PC-3 (cell line): Measurements from ENCODE around the gene MBD6. TPM values are rescaled to one million over a fixed set of nuclear protein-coding genes. Genes with fewer than 3 reads are reported as not detected.

ENCODE experiments used
- ATAC-seq: fragments of 200-7000 bp; cut with Tn5 transposase; 2 replicates; pipeline ENCODE4 v1.9.1; 2020; ENCODE audit warnings: mild to moderate bottlenecking, moderate library complexity
- BruUV-seq: library from RNA; stranded (reverse); fragments of 400-500 nt; replicated peaks from 2 replicates; lab custom pipeline; 2021; lab: Mats Ljungman, UMichigan
- CTCF ChIA-PET: fragments of 300-600 bp; sonication (Branson Sonifier 250); formaldehyde crosslinking; loops from one replicate; lab custom pipeline; 2022; ENCODE audit warnings: antibody characterized with exemption; lab: Charles Lee
- POLR2A ChIA-PET: fragments of 300-600 bp; sonication (Branson Sonifier 250); formaldehyde crosslinking; loops from one replicate; lab custom pipeline; 2022; ENCODE audit warnings: antibody characterized with exemption; ENCODE audit not compliant: unreplicated experiment; lab: Charles Lee
- DNase-seq: peaks from one replicate; pipeline ENCODE4 v3.0.0-alpha.2; 2015
- H2AFZ ChIP-seq: fragments of 300-600 bp; sonication (generic); 2 replicates; pipeline ENCODE4 v1.6.0; 2016; ENCODE audit warnings: antibody characterized with exemption, low read length
- H3F3A ChIP-seq: fragments of 300-600 bp; sonication (generic); one replicate; pipeline ENCODE4 v1.6.0; 2017; ENCODE audit warnings: antibody characterized with exemption, low read length, control low read depth, mild to moderate bottlenecking; ENCODE audit not compliant: unreplicated experiment
- H3K27ac ChIP-seq: fragments of 300-600 bp; sonication (generic); 2 replicates; pipeline ENCODE4 v1.5.1; 2016; ENCODE audit warnings: mild to moderate bottlenecking, low read length
- H3K27me3 ChIP-seq: fragments of 300-600 bp; sonication (generic); 2 replicates; pipeline ENCODE4 v1.6.1; 2016; ENCODE audit warnings: low read length, mixed read lengths
- H3K36me3 ChIP-seq: fragments of 300-600 bp; sonication (generic); 2 replicates; pipeline ENCODE4 v1.6.1; 2016; ENCODE audit warnings: low read depth, mixed run types, low read length, mixed read lengths
- H3K4me1 ChIP-seq: fragments of 300-600 bp; sonication (generic); 2 replicates; pipeline ENCODE4 v1.5.1; 2016; ENCODE audit warnings: low read length; ENCODE audit not compliant: insufficient read depth
- H3K4me2 ChIP-seq: fragments of 300-600 bp; sonication (generic); 2 replicates; pipeline ENCODE4 v1.6.0; 2016; ENCODE audit warnings: low read length
- H3K4me3 ChIP-seq: fragments of 300-600 bp; sonication (generic); 2 replicates; pipeline ENCODE4 v1.5.1; 2016; ENCODE audit warnings: mild to moderate bottlenecking, low read length, mixed read lengths
- H3K79me2 ChIP-seq: fragments of 300-600 bp; sonication (generic); 2 replicates; pipeline ENCODE4 v1.6.1; 2017; ENCODE audit warnings: low read length, mixed read lengths
- H3K9ac ChIP-seq: fragments of 300-600 bp; sonication (generic); 2 replicates; pipeline ENCODE4 v1.6.0; 2016; ENCODE audit warnings: mild to moderate bottlenecking, low read length
- H3K9me2 ChIP-seq: fragments of 300-600 bp; sonication (generic); replicated peaks from 2 replicates; pipeline ENCODE4 v1.6.1; 2016; ENCODE audit warnings: mixed run types, low read length, mixed read lengths
- H3K9me3 ChIP-seq: fragments of 300-600 bp; sonication (generic); 2 replicates; pipeline ENCODE4 v1.6.1; 2016; ENCODE audit warnings: low read length, mixed read lengths
- H4K20me1 ChIP-seq: fragments of 300-600 bp; sonication (generic); 2 replicates; pipeline ENCODE4 v1.6.1; 2016; ENCODE audit warnings: low read length, mixed read lengths
- EZH2 ChIP-seq: fragments of 300-600 bp; sonication (generic); IDR thresholded peaks from one replicate; pipeline ENCODE4 v1.6.1; 2017; ENCODE audit warnings: antibody characterized with exemption, mild to moderate bottlenecking, low read length; ENCODE audit not compliant: unreplicated experiment
- EZH2phosphoT487 ChIP-seq: fragments of 300-600 bp; sonication (generic); IDR thresholded peaks from 2 replicates; pipeline ENCODE4 v1.6.1; 2018; ENCODE audit warnings: mild to moderate bottlenecking, antibody characterized with exemption, low read length, borderline replicate concordance
- intact Hi-C: fragments of 100-400 bp; cut with micrococcal nuclease; formaldehyde crosslinking; loops from 2 replicates; pipeline ENCODE4 v1.9.0; 2023
- total RNA-seq: library from RNA; depleted of rRNA; stranded (reverse); fragments of >200 nt; gene quantifications from 2 replicates; pipeline ENCODE4 v1.2.3, GENCODE V29; 2014
- TF ChIP-seq, protein P1 (sequence below): fragments of 300-600 bp; sonication (generic); conservative IDR thresholded peaks from 2 replicates; pipeline ENCODE4 v1.5.1; 2017; ENCODE audit warnings: antibody characterized with exemption, low read depth, mild to moderate bottlenecking, low read length

The MBD6 gene
- total RNA-seq, 1 experiment from 2014 or later: 13.2 TPM

DNA sequence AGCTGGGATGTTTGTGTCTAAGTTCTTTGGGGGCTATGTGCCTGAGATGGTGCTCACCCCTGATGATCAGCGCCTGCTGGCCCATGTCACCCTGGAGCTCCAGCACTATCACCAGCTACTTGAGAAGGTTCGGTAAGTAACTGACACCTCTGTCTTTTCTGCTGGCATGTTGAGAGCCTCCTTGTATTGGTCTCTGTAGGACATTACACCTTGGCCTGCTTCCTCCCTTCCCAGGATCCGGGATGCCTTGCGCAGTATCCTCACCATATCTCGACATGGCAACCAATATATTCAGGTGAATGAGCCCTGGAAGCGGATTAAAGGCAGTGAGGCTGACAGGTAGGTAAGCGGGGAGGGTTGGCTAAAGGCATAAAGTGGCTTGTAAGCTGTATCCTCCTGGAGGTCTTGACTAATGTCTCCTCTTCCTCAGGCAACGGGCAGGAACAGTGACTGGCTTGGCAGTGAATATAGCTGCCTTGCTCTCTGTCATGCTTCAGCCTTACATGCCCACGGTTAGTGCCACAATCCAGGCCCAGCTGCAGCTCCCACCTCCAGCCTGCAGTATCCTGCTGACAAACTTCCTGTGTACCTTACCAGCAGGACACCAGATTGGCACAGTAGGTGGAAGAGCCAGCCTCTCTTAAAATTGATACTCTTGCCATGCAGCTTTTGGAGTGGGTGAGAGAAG, 7.8 kb upstream of the MBD6 start:
- peaks cover 31% of the 10 kb centered on the region for H3K79me2 ChIP-seq
- ChIA-PET CTCF (interaction anchor here (0.6 kb wide), 1 partner anchor 208 kb away, joined by 5 read pairs; no protein-coding TSS in a partner anchor), POLR2A (no interaction called here)
- H3K9ac ChIP-seq: no peak overlapping the region
- H3F3A ChIP-seq: no peaks in the 10 kb centered on the region
- peaks cover 63% of the 10 kb centered on the region for H3K36me3 ChIP-seq
- TF ChIP-seq EZH2phosphoT487 (no peak), EZH2 (no peak)
- TF ChIP-seq, protein P1, sequence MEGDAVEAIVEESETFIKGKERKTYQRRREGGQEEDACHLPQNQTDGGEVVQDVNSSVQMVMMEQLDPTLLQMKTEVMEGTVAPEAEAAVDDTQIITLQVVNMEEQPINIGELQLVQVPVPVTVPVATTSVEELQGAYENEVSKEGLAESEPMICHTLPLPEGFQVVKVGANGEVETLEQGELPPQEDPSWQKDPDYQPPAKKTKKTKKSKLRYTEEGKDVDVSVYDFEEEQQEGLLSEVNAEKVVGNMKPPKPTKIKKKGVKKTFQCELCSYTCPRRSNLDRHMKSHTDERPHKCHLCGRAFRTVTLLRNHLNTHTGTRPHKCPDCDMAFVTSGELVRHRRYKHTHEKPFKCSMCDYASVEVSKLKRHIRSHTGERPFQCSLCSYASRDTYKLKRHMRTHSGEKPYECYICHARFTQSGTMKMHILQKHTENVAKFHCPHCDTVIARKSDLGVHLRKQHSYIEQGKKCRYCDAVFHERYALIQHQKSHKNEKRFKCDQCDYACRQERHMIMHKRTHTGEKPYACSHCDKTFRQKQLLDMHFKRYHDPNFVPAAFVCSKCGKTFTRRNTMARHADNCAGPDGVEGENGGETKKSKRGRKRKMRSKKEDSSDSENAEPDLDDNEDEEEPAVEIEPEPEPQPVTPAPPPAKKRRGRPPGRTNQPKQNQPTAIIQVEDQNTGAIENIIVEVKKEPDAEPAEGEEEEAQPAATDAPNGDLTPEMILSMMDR: no peak
- no peak overlapping the region for H3K4me2 ChIP-seq
- intact Hi-C loops: no loop called here
- no peaks in the 10 kb centered on the region for H3K9me2 ChIP-seq
- H3K27me3 ChIP-seq: no peaks in the 10 kb centered on the region
- DNase-seq: no peak
- H3K27ac ChIP-seq: no peak overlapping the region
- peaks cover 14% of the 10 kb centered on the region for H3K4me1 ChIP-seq
- no peak overlapping the region for H3K4me3 ChIP-seq
- ATAC-seq: peak; percentile 36; the same call in 1 of the 2 replicates
- H3K9me3 ChIP-seq: no peaks in the 10 kb centered on the region
- peaks cover 26% of the 10 kb centered on the region for H4K20me1 ChIP-seq
- H2AFZ ChIP-seq: no peak overlapping the region
- BruUV-seq: no TSS peak

DNA sequence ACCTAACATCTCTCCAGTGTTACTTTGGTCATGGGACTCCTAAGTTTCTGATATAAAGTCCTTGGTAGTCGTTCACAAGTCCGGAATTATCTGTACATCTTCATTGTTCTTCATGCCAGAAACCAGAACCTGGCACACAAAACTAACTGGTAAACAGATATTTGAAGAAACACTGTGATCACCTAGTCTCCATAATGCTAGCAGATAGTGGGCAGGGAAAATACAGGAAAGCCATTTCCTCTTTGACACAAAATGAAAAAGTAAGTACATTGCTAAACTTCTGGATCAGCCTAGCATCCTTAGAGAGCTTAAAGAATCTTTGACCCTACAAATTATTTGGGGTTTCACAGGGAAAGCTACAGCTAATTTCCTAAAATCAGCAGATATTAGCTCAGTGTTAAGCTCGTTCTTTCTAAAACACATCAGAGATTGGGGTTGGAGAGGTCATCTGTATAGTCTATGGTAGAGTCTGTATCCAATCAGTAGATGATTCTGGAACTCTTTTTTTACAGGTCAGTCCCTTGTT, 7.2 kb upstream of the MBD6 start:
- Histone ChIP-seq H3K27me3 (no peaks in the 10 kb centered on the region), H3K9me3 (no peaks in the 10 kb centered on the region), H3K9ac (no peak overlapping the region), H3K4me1 (peaks cover 14% of the 10 kb centered on the region), H4K20me1 (peaks cover 28% of the 10 kb centered on the region), H3K9me2 (no peaks in the 10 kb centered on the region), H3K27ac (no peak overlapping the region), H3F3A (no peaks in the 10 kb centered on the region), H2AFZ (no peak overlapping the region), H3K4me3 (no peak overlapping the region), H3K79me2 (peaks cover 36% of the 10 kb centered on the region), H3K36me3 (peaks cover 62% of the 10 kb centered on the region), H3K4me2 (no peak overlapping the region)
- no peak for TF ChIP-seq EZH2phosphoT487
- no peak for TF ChIP-seq EZH2
- no TSS peak for BruUV-seq
- POLR2A ChIA-PET: no interaction called here
- DNase-seq (no peak), ATAC-seq (no peak; the same call in 1 of the 2 replicates)
- intact Hi-C loops: no loop called here
- CTCF ChIA-PET: no interaction called here

DNA sequence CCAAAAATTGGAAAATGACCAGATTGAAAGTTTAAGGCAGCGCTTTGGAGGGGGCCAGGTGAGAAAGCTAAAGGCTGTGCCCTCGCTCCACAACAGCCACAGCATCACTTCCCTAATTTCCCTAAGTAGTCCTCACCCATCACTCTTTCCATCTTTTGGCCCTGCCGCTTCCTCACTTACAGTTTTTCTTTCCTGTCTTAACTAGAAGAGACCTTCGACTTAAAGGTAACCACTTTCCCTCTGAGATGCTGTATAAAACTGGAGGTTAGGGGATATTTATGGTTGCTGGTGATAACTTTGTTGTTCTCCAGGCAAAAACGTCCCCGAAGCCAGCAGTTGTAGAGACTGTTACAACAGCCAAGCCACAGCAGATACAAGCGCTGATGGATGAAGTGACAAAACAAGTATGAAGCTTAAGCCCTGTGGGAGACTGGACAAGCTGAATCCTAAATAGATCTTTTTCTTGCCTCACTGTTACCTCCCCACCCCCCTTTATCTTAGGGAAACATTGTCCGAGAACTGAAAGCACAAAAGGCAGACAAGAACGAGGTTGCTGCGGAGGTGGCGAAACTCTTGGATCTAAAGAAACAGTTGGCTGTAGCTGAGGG, 6.6 kb upstream of the MBD6 start:
- H3F3A ChIP-seq: no peaks in the 10 kb centered on the region
- no peak overlapping the region for H3K4me2 ChIP-seq
- H3K79me2 ChIP-seq: peaks cover 36% of the 10 kb centered on the region
- no peaks in the 10 kb centered on the region for H3K9me2 ChIP-seq
- POLR2A ChIA-PET: no interaction called here
- no peak for DNase-seq
- H2AFZ ChIP-seq: no peak overlapping the region
- H3K4me3 ChIP-seq: no peak overlapping the region
- H3K27ac ChIP-seq: no peak overlapping the region
- H3K4me1 ChIP-seq: peaks cover 17% of the 10 kb centered on the region
- intact Hi-C loops: no loop called here
- peaks cover 62% of the 10 kb centered on the region for H3K36me3 ChIP-seq
- H3K27me3 ChIP-seq: no peaks in the 10 kb centered on the region
- peaks cover 28% of the 10 kb centered on the region for H4K20me1 ChIP-seq
- H3K9me3 ChIP-seq: no peaks in the 10 kb centered on the region
- H3K9ac ChIP-seq: no peak overlapping the region
- ATAC-seq: no peak
- CTCF ChIA-PET: no interaction called here
- TF ChIP-seq EZH2: no peak
- TF ChIP-seq EZH2phosphoT487: no peak
- TF ChIP-seq, protein P1: no peak
- TSS peak; percentile 2 for BruUV-seq
